Embryonic facial prominence (tissue), 1 donor: ENCODE measurements around the gene SRRD.

Experiments
- DNase-seq: peaks from one replicate; pipeline ENCODE4 v3.0.0-alpha.2; 2016; ENCODE audit errors: extremely low spot score

The SRRD gene

GRCh38 chr22:26453812-26454500, 29.7 kb upstream of the SRRD start:
- DNase-seq: no peak

- DNase-seq: no peak
These were observed 25.9 kb upstream of the SRRD start for GRCh38 chr22:26457661-26458272.

GRCh38 chr22:26460202-26460601, 23.5 kb upstream of the SRRD start:
- DNase-seq: no peak

- DNase-seq: no peak
These were observed 22.4 kb upstream of the SRRD start for GRCh38 chr22:26461188-26461810.

GRCh38 chr22:26462051-26462450, 21.6 kb upstream of the SRRD start:
- no peak for DNase-seq

GRCh38 chr22:26462641-26463040, 21.0 kb upstream of the SRRD start:
- DNase-seq: no peak

- DNase-seq: peak; percentile 20
These were observed 20.5 kb upstream of the SRRD start for GRCh38 chr22:26463101-26463661.

GRCh38 chr22:26463688-26464087, 20.0 kb upstream of the SRRD start:
- DNase-seq: no peak

- no peak for DNase-seq
These were observed 19.4 kb upstream of the SRRD start for GRCh38 chr22:26464312-26464711.

- no peak for DNase-seq
These were observed 17.5 kb upstream of the SRRD start for GRCh38 chr22:26466196-26466595.

- no peak for DNase-seq
These were observed 12.9 kb upstream of the SRRD start for GRCh38 chr22:26470807-26471206.

- DNase-seq: no peak
These were observed 12.2 kb upstream of the SRRD start for GRCh38 chr22:26471522-26471921.

GRCh38 chr22:26474682-26475081, 9.0 kb upstream of the SRRD start:
- no peak for DNase-seq

GRCh38 chr22:26476705-26477340, 6.9 kb upstream of the SRRD start:
- DNase-seq: no peak

GRCh38 chr22:26477341-26477731, 6.3 kb upstream of the SRRD start:
- DNase-seq: no peak

- DNase-seq: no peak
These were observed 4.5 kb upstream of the SRRD start for GRCh38 chr22:26479043-26479791.

- DNase-seq: no peak
These were observed 3.7 kb upstream of the SRRD start for GRCh38 chr22:26479792-26480610.

- DNase-seq: no peak
These were observed 3.1 kb upstream of the SRRD start for GRCh38 chr22:26480611-26480932.

- no peak for DNase-seq
These were observed 2.5 kb upstream of the SRRD start for GRCh38 chr22:26481112-26481693.

GRCh38 chr22:26481694-26482093, 2.0 kb upstream of the SRRD start:
- no peak for DNase-seq

- no peak for DNase-seq
These were observed 1.5 kb upstream of the SRRD start for GRCh38 chr22:26482161-26482560.
